ENCODE measurements around the gene UHRF1. TPM values are rescaled to one million over a fixed set of nuclear protein-coding genes. Genes with fewer than 3 reads are reported as not detected.
A peak's percentile ranks its signal among the peaks of the same experiment; 100 is the strongest.

Gene UHRF1
- total RNA-seq, result 0.32 TPM

DNA sequence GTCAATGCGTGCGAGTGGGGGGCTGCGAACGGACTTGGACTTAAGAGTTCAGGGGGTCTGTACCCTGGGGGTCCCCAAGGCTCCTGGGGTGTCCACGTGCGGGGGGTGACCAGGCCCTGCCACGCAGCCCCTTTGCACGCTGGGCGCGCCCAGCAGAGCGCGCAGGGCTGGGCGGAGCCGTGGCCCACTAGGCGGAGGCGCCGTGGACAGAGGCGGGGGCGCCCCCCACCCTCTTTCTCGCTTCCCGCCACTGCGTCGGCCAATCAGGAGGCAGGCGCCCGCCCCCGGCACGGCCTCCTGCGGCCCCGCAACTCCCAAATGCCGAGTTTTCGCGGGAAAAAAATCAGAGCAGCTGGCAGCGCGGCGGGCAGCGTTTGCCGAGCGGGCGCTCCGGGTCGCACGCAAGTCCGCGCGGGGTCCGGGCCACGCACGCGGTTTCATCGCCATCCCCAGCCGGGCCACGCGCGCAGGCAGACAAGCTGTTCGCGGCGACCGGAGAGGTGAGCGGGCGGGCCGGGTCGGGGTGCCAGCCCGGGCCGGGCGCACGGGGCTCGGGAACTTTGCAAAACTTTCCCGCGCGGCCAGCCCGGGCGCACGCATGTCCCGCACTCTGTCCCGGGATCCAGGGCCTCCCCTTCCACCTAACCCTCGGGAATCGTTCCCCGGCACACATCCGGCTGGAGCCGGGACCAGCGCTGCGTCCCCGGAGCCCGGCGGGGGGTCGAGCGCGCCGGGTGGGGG lies at the start of gene UHRF1:
UHRF1 (plus strand) TSS at position 346 of the 741 bp plus-strand sequence. CDS start 1,385 bp downstream, outside the sequence.
- H3K9me3 ChIP-seq, result no peaks in the 10 kb centered on the region
- intact Hi-C loops (cut with DNase I), result no loop called here
- H3K4me3 ChIP-seq, result peak within 1 kb of the TSS; percentile 76 to 77
- DNase-seq (ENCODE audit: low spot score in 2 of 2), result no peak
- no peaks in the 10 kb centered on the region for H3K27me3 ChIP-seq
- TF ChIP-seq, protein P1, sequence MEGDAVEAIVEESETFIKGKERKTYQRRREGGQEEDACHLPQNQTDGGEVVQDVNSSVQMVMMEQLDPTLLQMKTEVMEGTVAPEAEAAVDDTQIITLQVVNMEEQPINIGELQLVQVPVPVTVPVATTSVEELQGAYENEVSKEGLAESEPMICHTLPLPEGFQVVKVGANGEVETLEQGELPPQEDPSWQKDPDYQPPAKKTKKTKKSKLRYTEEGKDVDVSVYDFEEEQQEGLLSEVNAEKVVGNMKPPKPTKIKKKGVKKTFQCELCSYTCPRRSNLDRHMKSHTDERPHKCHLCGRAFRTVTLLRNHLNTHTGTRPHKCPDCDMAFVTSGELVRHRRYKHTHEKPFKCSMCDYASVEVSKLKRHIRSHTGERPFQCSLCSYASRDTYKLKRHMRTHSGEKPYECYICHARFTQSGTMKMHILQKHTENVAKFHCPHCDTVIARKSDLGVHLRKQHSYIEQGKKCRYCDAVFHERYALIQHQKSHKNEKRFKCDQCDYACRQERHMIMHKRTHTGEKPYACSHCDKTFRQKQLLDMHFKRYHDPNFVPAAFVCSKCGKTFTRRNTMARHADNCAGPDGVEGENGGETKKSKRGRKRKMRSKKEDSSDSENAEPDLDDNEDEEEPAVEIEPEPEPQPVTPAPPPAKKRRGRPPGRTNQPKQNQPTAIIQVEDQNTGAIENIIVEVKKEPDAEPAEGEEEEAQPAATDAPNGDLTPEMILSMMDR (IDR thresholded peaks at IDR 0.05), result no peak
- H3K27ac ChIP-seq, result no peak within 1 kb of the TSS
- H3K4me1 ChIP-seq, result peaks cover 18 to 22% of the 10 kb centered on the region in 2 donors
- no peaks in the 10 kb centered on the region for H3K36me3 ChIP-seq

- Histone ChIP-seq H3K9me3 (no peaks in the 10 kb centered on the region), H3K4me1 (no peaks in the 10 kb centered on the region), H3K4me3 (no peak overlapping the region), H3K27ac (no peak overlapping the region), H3K27me3 (no peaks in the 10 kb centered on the region), H3K36me3 (peaks cover 53 to 63% of the 10 kb centered on the region in 2 donors)
- intact Hi-C loops (cut with DNase I), result no loop called here
- TF ChIP-seq, protein P1 (IDR thresholded peaks at IDR 0.05), result no peak
- no peak for DNase-seq (ENCODE audit: low spot score in 2 of 2)
Observed at GRCh38 chr19:4859697-4860096, 49.6 kb upstream of the UHRF1 start.

DNA sequence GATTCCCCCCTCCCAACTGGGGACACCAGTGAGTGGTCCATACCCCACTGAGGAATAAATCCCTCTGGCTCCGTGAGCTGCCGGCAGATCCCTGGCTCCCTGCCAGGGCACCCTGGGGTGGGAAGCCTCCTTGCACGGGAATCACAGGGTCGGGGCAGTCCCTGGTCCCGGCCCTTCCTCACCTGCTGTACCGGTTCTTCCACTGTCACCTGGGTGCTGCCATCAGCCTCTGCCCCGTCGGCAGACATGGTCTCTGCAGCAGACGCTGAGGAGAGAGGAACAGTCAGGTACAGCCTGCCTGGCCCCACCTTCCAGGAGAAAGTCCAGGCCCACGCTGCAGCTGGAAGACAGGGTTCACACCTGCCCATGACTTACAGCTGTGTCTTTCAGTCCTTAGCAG lies 48.2 kb upstream of the UHRF1 start:
- Histone ChIP-seq H3K36me3 (peaks cover 42 to 50% of the 10 kb centered on the region in 2 donors), H3K4me3 (no peak overlapping the region), H3K27ac (no peak overlapping the region), H3K27me3 (no peaks in the 10 kb centered on the region), H3K9me3 (no peaks in the 10 kb centered on the region), H3K4me1 (peaks cover 0 to 4% of the 10 kb centered on the region in 2 donors)
- TF ChIP-seq, protein P1 (IDR thresholded peaks at IDR 0.05), result no peak
- no peak for DNase-seq (ENCODE audit: low spot score in 2 of 2)
- intact Hi-C loops (cut with DNase I), result no loop called here

DNA sequence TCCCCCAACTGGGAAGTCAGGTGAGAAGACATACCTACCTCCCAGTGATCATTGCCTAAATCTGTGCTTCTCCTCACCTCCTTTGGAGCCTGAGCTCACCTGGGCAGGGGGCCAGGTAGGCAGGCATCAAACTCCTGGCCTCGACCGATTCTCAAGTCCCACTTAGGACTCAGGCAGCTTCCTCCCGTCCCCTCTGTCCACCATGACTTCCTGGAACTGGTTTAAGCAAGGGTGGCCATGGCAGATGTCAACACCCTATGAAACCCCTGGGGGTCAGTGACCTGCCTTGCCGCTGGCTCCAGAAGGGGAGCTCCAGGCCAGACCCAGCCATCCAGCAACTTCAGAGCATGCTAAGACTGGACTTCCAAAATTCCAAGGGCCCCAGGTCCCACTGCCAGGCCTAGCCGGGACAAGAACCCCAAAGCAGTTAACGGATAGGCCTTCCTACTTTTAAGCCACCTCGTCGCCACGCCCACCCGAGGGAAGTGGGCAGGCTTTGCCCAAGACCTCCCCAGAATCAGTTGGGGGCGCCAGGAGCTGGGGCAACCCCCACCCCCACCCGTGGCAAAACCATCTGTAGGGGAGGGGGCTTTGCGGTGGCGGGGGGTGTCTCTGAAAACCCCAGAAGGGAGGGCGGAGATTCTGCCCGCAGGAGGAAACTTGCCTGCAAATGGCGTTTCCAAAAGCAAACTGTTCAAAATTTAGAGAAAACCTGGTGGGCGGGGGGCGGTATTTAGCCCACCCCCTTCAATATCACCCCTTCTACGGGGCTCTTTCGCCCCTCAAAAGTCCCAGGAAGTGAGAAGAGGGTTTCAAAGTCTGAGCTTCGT lies 42.5 kb upstream of the UHRF1 start:
- DNase-seq (ENCODE audit: low spot score in 2 of 2), result peak; percentile 30 to 84

More for the DNA sequence above, 42.5 kb upstream of the UHRF1 start:
- intact Hi-C loops (cut with DNase I), result loop anchor here (1.0 to 5.0 kb wide), 5 partner anchors 43 to 145 kb away; partner anchors contain the start of genes DPP9 and KDM4B
- H3K4me1 ChIP-seq, result peaks cover 5 to 17% of the 10 kb centered on the region in 2 donors
- H3K9me3 ChIP-seq, result no peaks in the 10 kb centered on the region
- no peaks in the 10 kb centered on the region for H3K27me3 ChIP-seq
- peaks cover 0 to 2% of the 10 kb centered on the region in 2 donors for H3K36me3 ChIP-seq
- TF ChIP-seq, protein P1 (IDR thresholded peaks at IDR 0.05), result no peak
- peak overlapping the region; percentile 68 to 81 for H3K27ac ChIP-seq
- peak overlapping the region; percentile 71 to 83 for H3K4me3 ChIP-seq
